Naive thymus-derived CD4-positive, alpha-beta T cell (primary cell): ENCODE measurements around the gene CASKIN2. TPM values are rescaled to one million over a fixed set of nuclear protein-coding genes. Genes with fewer than 3 reads are reported as not detected.

Source experiments
- ATAC-seq: fragments of 150-1000 bp; cut with Tn5 transposase; 2 replicates; pipeline ENCODE4 v1.10.0; 2021; ENCODE audit warnings: mild to moderate bottlenecking, moderate library complexity
- CTCF ChIA-PET: fragments of 350-600 bp; sonication (Branson Sonifier 250); formaldehyde crosslinking; loops from one replicate; lab custom pipeline; 2021; ENCODE audit warnings: antibody characterized with exemption; lab: Charles Lee
- POLR2A ChIA-PET: fragments of 350-600 bp; sonication (Branson Sonifier 250); formaldehyde crosslinking; loops from one replicate; lab custom pipeline; 2021; ENCODE audit warnings: antibody characterized with exemption, inconsistent platforms; lab: Charles Lee
- DNase-seq, 9 donors: peaks; one replicate each; pipeline versions ENCODE4 v3.0.0 to v3.0.0-alpha.2; 2020 to 2022; ENCODE audit warnings: mixed read lengths in 1 of 9
- H3K27ac ChIP-seq: one replicate; pipeline ENCODE4 v1.7.0; 2013; ENCODE audit warnings: mild to moderate bottlenecking, low read depth, low read length, moderate library complexity
- H3K27me3 ChIP-seq, 2 donors: one replicate each; pipeline ENCODE4 v1.7.0; 2013; ENCODE audit warnings: low read length in 2 of 2, mild to moderate bottlenecking in 2 of 2, moderate library complexity in 2 of 2; ENCODE audit not compliant: control insufficient read depth in 2 of 2, insufficient read depth in 2 of 2
- H3K36me3 ChIP-seq, 3 experiments: 1 replicate in 2 of 3; 2 replicates in 1 of 3; pipeline ENCODE4 v1.7.0; 2013; ENCODE audit warnings: low read length in 3 of 3, mild to moderate bottlenecking in 3 of 3, moderate library complexity in 1 of 3; ENCODE audit not compliant: insufficient read depth in 3 of 3, control insufficient read depth in 2 of 3
- H3K4me1 ChIP-seq, 2 donors: one replicate each; pipeline ENCODE4 v1.7.0; 2013; ENCODE audit warnings: low read length in 2 of 2, mild to moderate bottlenecking in 2 of 2, moderate library complexity in 1 of 2; ENCODE audit not compliant: control insufficient read depth in 2 of 2, insufficient read depth in 2 of 2
- H3K4me3 ChIP-seq: 2 replicates; pipeline ENCODE4 v1.7.0; 2013; ENCODE audit warnings: mild to moderate bottlenecking, low read length
- H3K9me3 ChIP-seq, 3 experiments: 1 replicate in 2 of 3; 2 replicates in 1 of 3; pipeline ENCODE4 v1.7.0; 2013; ENCODE audit warnings: low read length in 3 of 3; ENCODE audit not compliant: control insufficient read depth in 2 of 3
- H3K27ac Mint-ChIP-seq, 9 donors: one replicate each; pipeline ENCODE4 v1.8.0; 2020 to 2022; ENCODE audit warnings: mixed read lengths in 9 of 9, mild to moderate bottlenecking in 8 of 9, moderate library complexity in 5 of 9, inconsistent platforms in 2 of 9
- H3K27me3 Mint-ChIP-seq, 5 donors: one replicate each; pipeline ENCODE4 v1.8.0; 2021 to 2022; ENCODE audit warnings: mixed read lengths in 5 of 5, mild to moderate bottlenecking in 1 of 5
- H3K36me3 Mint-ChIP-seq, 5 donors: one replicate each; pipeline ENCODE4 v1.8.0; 2020 to 2022; ENCODE audit warnings: mixed read lengths in 5 of 5, mild to moderate bottlenecking in 3 of 5, inconsistent platforms in 1 of 5
- H3K4me1 Mint-ChIP-seq, 7 donors: one replicate each; pipeline ENCODE4 v1.8.0; 2020 to 2022; ENCODE audit warnings: mixed read lengths in 7 of 7, mild to moderate bottlenecking in 3 of 7, inconsistent platforms in 1 of 7
- H3K4me3 Mint-ChIP-seq, 10 donors: one replicate each; pipeline ENCODE4 v1.8.0; 2020 to 2022; ENCODE audit warnings: mild to moderate bottlenecking in 10 of 10, mixed read lengths in 10 of 10, moderate library complexity in 6 of 10, inconsistent platforms in 2 of 10
- H3K9me3 Mint-ChIP-seq, 11 donors: one replicate each; pipeline ENCODE4 v1.8.0; 2020 to 2022; ENCODE audit warnings: mixed read lengths in 11 of 11, mild to moderate bottlenecking in 4 of 11, inconsistent platforms in 1 of 11, moderate library complexity in 1 of 11
- intact Hi-C, 2 donors: fragments of 100-400 bp; cut with micrococcal nuclease; formaldehyde crosslinking; loops; one replicate each; pipeline ENCODE4 v1.15.1; 2023
- polyA plus RNA-seq, 2 donors: library from polyadenylated mRNA; unstranded; fragments of 300-500 nt; fragmentation: Illumina TruSeq; gene quantifications; one replicate each; pipeline ENCODE4 v1.2.3, GENCODE V29; 2021
- total RNA-seq, 6 experiments: library from RNA in 5 of 6; stranded (reverse) in 5 of 6; gene quantifications; 1 replicate in 5 of 6; 2 replicates in 1 of 6; pipeline ENCODE4 v1.2.3 and lab custom pipeline; 2021 to 2026

CASKIN2 gene
- total and polyA plus RNA-seq, 7 experiments from 2014 or later = 0.22 to 1.2 (median 0.60) TPM; not detected in 1

- Mint-ChIP-seq H3K36me3 (peaks cover 0 to 18% (median 0%) of the 10 kb centered on the region in 5 donors), H3K9me3 (no peaks in the 10 kb centered on the region), H3K4me3 (no peak overlapping the region), H3K27ac (no peak overlapping the region), H3K27me3 (no peaks in the 10 kb centered on the region), H3K4me1 (peaks cover 1 to 15% (median 8%) of the 10 kb centered on the region in 7 donors)
- Histone ChIP-seq H3K9me3 (no peaks in the 10 kb centered on the region), H3K36me3 (no peaks in the 10 kb centered on the region), H3K27me3 (no peaks in the 10 kb centered on the region), H3K4me1 (peaks cover 9 to 11% of the 10 kb centered on the region in 2 donors), H3K4me3 (no peak overlapping the region), H3K27ac (no peak overlapping the region)
- DNase-seq (no peak), ATAC-seq (peak; percentile 18)
- POLR2A ChIA-PET = no interaction called here
- CTCF ChIA-PET = no interaction called here
- intact Hi-C loops = no loop called here
Measured at GRCh38 chr17:75539967-75540729, 24.8 kb upstream of the CASKIN2 start.

GRCh38 chr17:75536366-75536765 is 21.0 kb upstream of the CASKIN2 start:
- Histone ChIP-seq H3K36me3 (no peaks in the 10 kb centered on the region), H3K4me1 (peaks cover 17 to 24% of the 10 kb centered on the region in 2 donors), H3K27ac (no peak overlapping the region), H3K4me3 (no peak overlapping the region), H3K27me3 (no peaks in the 10 kb centered on the region), H3K9me3 (no peaks in the 10 kb centered on the region)
- H3K36me3 Mint-ChIP-seq = peaks cover 0 to 11% (median 0%) of the 10 kb centered on the region in 5 donors
- ChIA-PET POLR2A (no interaction called here), CTCF (no interaction called here)
- intact Hi-C loops = no loop called here
- H3K9me3 Mint-ChIP-seq = no peaks in the 10 kb centered on the region
- H3K27me3 Mint-ChIP-seq = no peaks in the 10 kb centered on the region
- H3K27ac Mint-ChIP-seq = no peak overlapping the region
- DNase-seq (no peak), ATAC-seq (no peak)
- H3K4me3 Mint-ChIP-seq = no peak overlapping the region
- peaks cover 15 to 32% (median 23%) of the 10 kb centered on the region in 7 donors for H3K4me1 Mint-ChIP-seq

- no peaks in the 10 kb centered on the region for H3K36me3 ChIP-seq
- peaks cover 17 to 24% of the 10 kb centered on the region in 2 donors for H3K4me1 ChIP-seq
- DNase-seq (no peak), ATAC-seq (no peak)
- H3K4me3 Mint-ChIP-seq = peak overlapping the region in 2 of 10 donors; percentile 14 to 40
- POLR2A ChIA-PET = interaction anchor here (1.3 to 1.8 kb wide), 3 partner anchors 45 to 79 kb away, joined by 3 to 5 read pairs (median 4); partner anchors contain the start of gene TMEM94
- H3K4me3 ChIP-seq = peak overlapping the region; percentile 30
- H3K27ac Mint-ChIP-seq = peak overlapping the region in 6 of 9 donors; percentile 46 to 90 (median 87)
- no peaks in the 10 kb centered on the region for H3K9me3 ChIP-seq
- intact Hi-C loops = loop anchor here (1.0 kb wide), 2 partner anchors 11 to 18 kb away; partner anchors contain the start of gene LLGL2 (in 1 of the 2)
- CTCF ChIA-PET = interaction anchor here (0.6 to 1.1 kb wide), 3 partner anchors 12 to 1521 kb away, joined by 3 read pairs; no protein-coding TSS in a partner anchor
- H3K27me3 ChIP-seq = no peaks in the 10 kb centered on the region
- peaks cover 15 to 32% (median 23%) of the 10 kb centered on the region in 7 donors for H3K4me1 Mint-ChIP-seq
- H3K27me3 Mint-ChIP-seq = no peaks in the 10 kb centered on the region
- H3K9me3 Mint-ChIP-seq = no peaks in the 10 kb centered on the region
- peaks cover 0 to 11% (median 0%) of the 10 kb centered on the region in 5 donors for H3K36me3 Mint-ChIP-seq
- no peak overlapping the region for H3K27ac ChIP-seq
Measured at GRCh38 chr17:75535871-75536270, 20.5 kb upstream of the CASKIN2 start.

GRCh38 chr17:75535119-75535537 is 19.8 kb upstream of the CASKIN2 start:
- Mint-ChIP-seq H3K27me3 (no peaks in the 10 kb centered on the region), H3K27ac (peak overlapping the region; percentile 82 to 94 (median 89)), H3K9me3 (no peaks in the 10 kb centered on the region), H3K36me3 (peaks cover 0 to 8% (median 0%) of the 10 kb centered on the region in 5 donors), H3K4me1 (peaks cover 15 to 32% (median 23%) of the 10 kb centered on the region in 7 donors), H3K4me3 (peak overlapping the region; percentile 58 to 79 (median 71))
- H3K4me1 ChIP-seq = peaks cover 17 to 24% of the 10 kb centered on the region in 2 donors
- DNase-seq (peak in 8 of 9 donors; percentile 23 to 52 (median 46)), ATAC-seq (peak; percentile 92)
- ChIA-PET POLR2A (interaction anchor here (0.6 to 1.8 kb wide), 7 partner anchors 8 to 527 kb away, joined by 3 to 5 read pairs (median 3); partner anchors contain the start of gene TMEM94), CTCF (interaction anchor here (1.0 to 1.1 kb wide), 2 partner anchors 11 to 16 kb away, joined by 3 read pairs; no protein-coding TSS in a partner anchor)
- H3K27ac ChIP-seq = peak overlapping the region; percentile 55
- peak overlapping the region; percentile 30 for H3K4me3 ChIP-seq
- no peaks in the 10 kb centered on the region for H3K27me3 ChIP-seq
- intact Hi-C loops = loop anchor here (1.0 kb wide), 2 partner anchors 10 to 17 kb away; partner anchors contain the start of gene LLGL2 (in 1 of the 2)
- H3K36me3 ChIP-seq = no peaks in the 10 kb centered on the region
- no peaks in the 10 kb centered on the region for H3K9me3 ChIP-seq

DNA sequence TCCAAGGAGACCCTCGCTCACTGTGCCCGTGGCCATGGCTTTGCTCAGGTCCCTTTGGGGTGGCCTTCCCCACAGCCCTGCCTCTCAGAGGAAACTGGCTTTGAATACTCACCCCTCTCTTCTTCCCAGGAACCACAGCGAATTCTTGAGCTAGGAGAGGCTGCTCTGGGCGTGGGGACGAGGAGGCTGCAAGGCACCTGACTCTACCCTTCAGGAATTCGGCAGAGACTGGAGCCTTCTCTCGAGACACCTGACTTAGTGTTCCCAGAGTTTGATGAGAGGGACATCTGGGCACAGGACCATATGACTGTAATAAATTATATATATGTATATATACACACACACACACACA is 16.4 kb upstream of the CASKIN2 start:
- H3K36me3 Mint-ChIP-seq = peaks cover 0 to 4% (median 0%) of the 10 kb centered on the region in 5 donors
- intact Hi-C loops = no loop called here
- ChIA-PET POLR2A (interaction anchor here (1.1 kb wide), 1 partner anchor 15 kb away, joined by 3 read pairs; no protein-coding TSS in a partner anchor), CTCF (no interaction called here)
- H3K9me3 Mint-ChIP-seq = no peaks in the 10 kb centered on the region
- no peaks in the 10 kb centered on the region for H3K36me3 ChIP-seq
- no peaks in the 10 kb centered on the region for H3K27me3 ChIP-seq
- H3K4me3 ChIP-seq = no peak overlapping the region
- H3K4me1 ChIP-seq = peaks cover 17 to 24% of the 10 kb centered on the region in 2 donors
- H3K4me1 Mint-ChIP-seq = peaks cover 17 to 36% (median 25%) of the 10 kb centered on the region in 7 donors
- no peaks in the 10 kb centered on the region for H3K9me3 ChIP-seq
- H3K27me3 Mint-ChIP-seq = peaks cover 0 to 6% (median 0%) of the 10 kb centered on the region in 5 donors
- no peak for ATAC-seq
- no peak overlapping the region for H3K27ac ChIP-seq
- no peak overlapping the region for H3K4me3 Mint-ChIP-seq
- no peak overlapping the region for H3K27ac Mint-ChIP-seq
- no peak for DNase-seq

DNA sequence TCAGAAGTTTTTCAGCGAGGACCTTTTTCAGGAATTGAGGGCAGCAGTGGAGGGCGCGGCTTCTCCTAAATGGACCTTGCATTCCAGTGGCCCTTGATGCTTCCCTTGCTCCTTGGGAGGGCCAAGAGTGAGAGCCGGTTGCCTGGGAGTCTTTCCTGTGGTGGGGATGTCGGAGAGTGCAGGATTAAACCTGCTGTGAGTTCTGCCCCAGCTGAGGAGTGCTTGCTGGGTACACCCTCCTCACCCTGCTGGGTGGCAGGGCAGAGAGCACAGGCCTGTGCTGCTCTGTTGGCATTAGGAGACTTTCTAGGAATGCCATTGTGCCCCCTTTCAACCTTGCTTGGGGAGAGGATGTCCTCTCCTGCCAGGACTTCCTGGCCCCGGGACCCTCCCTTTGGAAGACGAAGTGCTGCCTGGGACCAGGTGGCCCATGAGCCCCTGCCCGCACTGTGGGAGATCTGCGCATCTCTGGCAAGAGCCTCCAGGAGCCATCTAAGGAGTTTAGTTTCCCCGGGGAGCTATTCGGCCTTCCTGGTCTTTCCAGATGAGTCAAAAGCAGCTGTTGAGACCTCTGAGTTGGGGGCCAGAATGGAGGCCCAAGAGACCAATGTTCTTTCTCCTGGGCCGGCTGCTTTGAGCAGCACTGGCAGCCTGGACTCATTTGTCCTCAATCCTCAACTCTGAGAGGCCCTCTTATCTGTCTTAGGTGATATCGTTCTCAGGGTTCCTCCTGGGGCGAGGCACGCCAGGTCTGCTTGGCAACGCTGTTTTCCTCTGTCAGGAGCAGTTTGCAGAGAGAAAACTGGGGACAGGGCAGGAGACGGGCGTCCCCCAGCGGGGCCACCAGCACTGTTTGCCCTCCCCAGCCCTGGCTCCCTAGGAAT is 15.7 kb upstream of the CASKIN2 start:
- H3K4me1 Mint-ChIP-seq = peaks cover 23 to 38% (median 31%) of the 10 kb centered on the region in 7 donors
- Histone ChIP-seq H3K4me1 (peaks cover 23 to 29% of the 10 kb centered on the region in 2 donors), H3K27ac (no peak overlapping the region), H3K9me3 (no peaks in the 10 kb centered on the region), H3K27me3 (no peaks in the 10 kb centered on the region), H3K36me3 (no peaks in the 10 kb centered on the region), H3K4me3 (no peak overlapping the region)
- H3K4me3 Mint-ChIP-seq = no peak overlapping the region
- no peaks in the 10 kb centered on the region for H3K9me3 Mint-ChIP-seq
- POLR2A ChIA-PET = interaction anchor here (1.1 kb wide), 1 partner anchor 14 kb away, joined by 3 read pairs; no protein-coding TSS in a partner anchor
- CTCF ChIA-PET = no interaction called here
- DNase-seq (no peak), ATAC-seq (no peak)
- intact Hi-C loops = no loop called here
- H3K27me3 Mint-ChIP-seq = peaks cover 0 to 11% (median 0%) of the 10 kb centered on the region in 5 donors
- peak overlapping the region in 1 of 9 donors; percentile 25 for H3K27ac Mint-ChIP-seq
- peaks cover 0 to 4% (median 0%) of the 10 kb centered on the region in 5 donors for H3K36me3 Mint-ChIP-seq
